GM12878 (cell line): ENCODE data around the gene DERA. TPM values are rescaled to one million over a fixed set of nuclear protein-coding genes. Genes with fewer than 3 reads are reported as not detected.

ENCODE experiments used
- ATF2 ChIP-seq: IDR thresholded peaks from 2 replicates; pipeline ENCODE4 v1.6.1; 2012; ENCODE audit warnings: low read length, inconsistent platforms
- BHLHE40 ChIP-seq, 2 experiments: fragments of 450-650 bp in 1 of 2; IDR thresholded peaks; 2 replicates each; pipeline ENCODE4 v1.6.1; 2011 to 2017; ENCODE audit warnings: low read depth in 2 of 2, borderline replicate concordance in 1 of 2, improper control_type of control experiment in 1 of 2, low read length in 1 of 2, mild to moderate bottlenecking in 1 of 2
- E2F8 ChIP-seq: fragments of 450-650 bp; IDR thresholded peaks from 2 replicates; pipeline ENCODE4 v1.6.1; 2018; ENCODE audit warnings: mild to moderate bottlenecking, low read depth, moderate library complexity; ENCODE audit not compliant: partially characterized antibody
- EP300 ChIP-seq, 2 experiments: fragments of 150-350 bp in 1 of 2; IDR thresholded peaks; 2 replicates each; pipeline ENCODE4 v1.6.1; 2011 to 2012; ENCODE audit warnings: low read depth in 2 of 2, low read length in 2 of 2, borderline replicate concordance in 1 of 2, improper control_type of control experiment in 1 of 2, inconsistent platforms in 1 of 2; ENCODE audit not compliant: control insufficient read depth in 1 of 2
- HSF1 ChIP-seq: fragments of 150-350 bp; IDR thresholded peaks from 2 replicates; pipeline ENCODE4 v1.6.1; 2014; ENCODE audit warnings: mild to moderate bottlenecking, low read depth, low read length
- NR2F1 ChIP-seq: fragments of 450-650 bp; conservative IDR thresholded peaks from 2 replicates; pipeline ENCODE4 v1.6.1; 2017; ENCODE audit warnings: mild to moderate bottlenecking
- PAX5 ChIP-seq: IDR thresholded peaks from 2 replicates; pipeline ENCODE4 v1.6.1; 2011; ENCODE audit warnings: low read depth, low read length, borderline replicate concordance
- PML ChIP-seq: IDR thresholded peaks from 2 replicates; pipeline ENCODE4 v1.6.1; 2012; ENCODE audit warnings: low read length, inconsistent platforms
- RAD21 ChIP-seq: IDR thresholded peaks from 2 replicates; pipeline ENCODE4 v1.6.1; 2011; ENCODE audit warnings: mild to moderate bottlenecking, low read depth, low read length, moderate library complexity; ENCODE audit not compliant: insufficient read depth
- RELA ChIP-seq: fragments of 450-650 bp; IDR thresholded peaks from 2 replicates; pipeline ENCODE4 v1.8.0; 2014; ENCODE audit warnings: borderline replicate concordance; ENCODE audit not compliant: partially characterized antibody
- REST ChIP-seq: IDR thresholded peaks from 2 replicates; pipeline ENCODE4 v1.6.1; 2012; ENCODE audit warnings: mild to moderate bottlenecking, low read depth, low read length
- SMC3 ChIP-seq: IDR thresholded peaks from 2 replicates; pipeline ENCODE4 v1.6.1; 2011; ENCODE audit warnings: low read length, improper control_type of control experiment, borderline replicate concordance
- SREBF1 ChIP-seq: IDR thresholded peaks from 2 replicates; pipeline ENCODE4 v1.6.1; 2012; ENCODE audit warnings: mild to moderate bottlenecking, low read length
- USF2 ChIP-seq: IDR thresholded peaks from 2 replicates; pipeline ENCODE4 v1.6.1; 2011; ENCODE audit warnings: low read depth, low read length, improper control_type of control experiment, borderline replicate concordance
- ZNF217 ChIP-seq: fragments of 450-650 bp; IDR thresholded peaks from 2 replicates; pipeline ENCODE4 v1.6.1; 2017; ENCODE audit warnings: antibody characterized with exemption, mild to moderate bottlenecking
- ZNF24 ChIP-seq: fragments of 450-650 bp; IDR thresholded peaks from 2 replicates; pipeline ENCODE4 v1.6.1; 2017; ENCODE audit warnings: antibody characterized with exemption, mild to moderate bottlenecking
- polyA plus RNA-seq, 11 experiments: library from polyadenylated mRNA; depleted of rRNA in 4 of 11; unstranded in 6 of 11; stranded (reverse) in 5 of 11; fragments of >200 nt; fragmentation: Nextera tagmentation in 4 of 11; fragmentation: Illumina TruSeq in 1 of 11; extraction: Ambion mirVana in 4 of 11; extraction: Trizol in 1 of 11; gene quantifications; 1 replicate in 1 of 11; 2 replicates in 10 of 11; pipeline versions ENCODE4 v1.2.1 to v1.2.3, GENCODE V29; 2011 to 2016; ENCODE audit warnings: inconsistent platforms in 2 of 11, missing spikeins in 2 of 11, low read depth in 1 of 11
- total RNA-seq, 4 experiments: library from RNA; depleted of rRNA in 3 of 4; stranded (reverse); fragments of >200 nt in 3 of 4; fragmentation: Illumina TruSeq in 1 of 4; extraction: Trizol in 1 of 4; gene quantifications; 2 replicates each; pipeline versions ENCODE4 v1.2.1 to v1.2.3, GENCODE V29; 2013 to 2021

The DERA gene
- total and polyA plus RNA-seq, 10 of the 15 experiments (the other 5 are each of a cell fraction or from before 2014, with no cell fraction given), result 34.9 to 97.1 (median 40.8) TPM

- TF ChIP-seq ZNF217 (no peak), E2F8 (no peak), HSF1 (no peak), ATF2 (no peak; the same call in 1 of the 2 replicates), NR2F1 (no peak; the same call in 1 of the 2 replicates), SMC3 (no peak), RAD21 (no peak), REST (no peak), ZNF24 (no peak; the same call in 1 of the 2 replicates), USF2 (no peak), BHLHE40 (IDR thresholded peaks at IDR 0.05; ENCODE audit: borderline replicate concordance in 1 of 2, low read depth in 2 of 2, low read length in 1 of 2) (peak in 1 of 2 experiments; percentile 72; a peak in 2 of 4 replicates), PML (peak; percentile 84), RELA (no peak), EP300 (IDR thresholded peaks at IDR 0.05; ENCODE audit: borderline replicate concordance in 1 of 2, control insufficient read depth in 1 of 2, low read depth in 2 of 2, low read length in 2 of 2) (no peak), SREBF1 (no peak), PAX5 (0 out of 2 replicates have a peak, but pooled peaks have one; percentile 4)
Measured at GRCh38 chr12:15882118-15882971, 28.8 kb upstream of the DERA start, which contains the start of gene STRAP (continued).
